Endometrial microvascular endothelial cells (primary cell): ENCODE data around the gene DENND5A. TPM values are rescaled to one million over a fixed set of nuclear protein-coding genes. Genes with fewer than 3 reads are reported as not detected.

ENCODE experiments used
- in situ Hi-C: cut with HindIII; loops from 2 replicates; pipeline ENCODE4 v1.10.0; 2017; ENCODE audit warnings: low sequenced_read_pairs, low pct_unique_long_range_greater_than_20kb; ENCODE audit errors: inconsistent ontology term
- total RNA-seq: library from RNA; depleted of rRNA; stranded (reverse); fragments of >200 nt; gene quantifications from one replicate; pipeline ENCODE4 v1.2.3, GENCODE V29; 2015; ENCODE audit errors: inconsistent ontology term

Gene DENND5A
- total RNA-seq, 1 donor from 2014 or later, result 86.0 TPM

DNA sequence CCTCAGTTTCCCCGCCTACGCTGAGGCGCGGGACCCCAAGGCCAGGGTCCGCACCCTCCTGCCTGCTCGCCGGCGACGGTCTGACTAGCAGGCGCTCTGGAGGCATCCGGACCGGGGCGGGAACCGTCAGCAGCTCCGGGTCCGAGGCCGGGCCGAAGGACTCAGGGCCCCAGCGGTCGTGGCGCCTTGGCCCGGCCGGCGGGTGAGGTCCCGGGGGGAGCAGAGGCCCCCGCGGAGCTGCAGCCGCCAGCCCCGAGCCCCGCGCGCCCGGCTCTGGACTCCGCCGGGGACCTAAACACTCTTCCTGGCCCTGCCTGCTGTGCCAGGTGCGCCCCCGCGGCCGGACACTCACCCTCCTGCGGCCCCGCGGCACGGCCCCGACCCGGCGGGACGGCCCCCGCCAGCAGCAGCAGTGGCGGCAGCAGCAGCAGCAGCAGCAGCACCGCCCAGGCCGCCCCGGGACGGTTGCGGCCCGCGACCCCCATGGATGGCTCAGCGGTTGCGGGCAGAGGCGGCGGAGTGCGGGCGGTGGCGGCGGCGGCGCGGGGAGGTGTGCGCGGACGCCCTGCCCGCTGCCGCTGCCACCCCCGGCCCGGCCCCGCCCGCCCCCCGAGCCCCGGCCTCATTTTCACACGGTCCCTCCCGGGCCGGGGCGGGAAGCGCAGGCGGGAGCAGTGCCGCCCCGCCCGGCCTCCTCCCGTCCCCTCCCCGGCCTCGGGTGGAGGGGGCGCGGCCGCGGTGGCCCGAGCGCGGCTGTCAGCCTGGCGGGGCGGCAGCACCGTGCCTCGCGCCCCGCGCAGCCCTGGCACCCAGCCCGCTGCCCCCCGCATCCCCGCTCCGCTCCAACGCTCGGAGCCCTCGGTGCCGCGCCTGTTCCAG is 173.9 kb downstream of the DENND5A start, which contains the start of gene SCUBE2:
Gene SCUBE2, minus strand, starts transcription at position 556 of the 879 bp plus-strand sequence. Its CDS starts 71 bp downstream, at position 485.
- in situ Hi-C loops, result no loop called here

DNA sequence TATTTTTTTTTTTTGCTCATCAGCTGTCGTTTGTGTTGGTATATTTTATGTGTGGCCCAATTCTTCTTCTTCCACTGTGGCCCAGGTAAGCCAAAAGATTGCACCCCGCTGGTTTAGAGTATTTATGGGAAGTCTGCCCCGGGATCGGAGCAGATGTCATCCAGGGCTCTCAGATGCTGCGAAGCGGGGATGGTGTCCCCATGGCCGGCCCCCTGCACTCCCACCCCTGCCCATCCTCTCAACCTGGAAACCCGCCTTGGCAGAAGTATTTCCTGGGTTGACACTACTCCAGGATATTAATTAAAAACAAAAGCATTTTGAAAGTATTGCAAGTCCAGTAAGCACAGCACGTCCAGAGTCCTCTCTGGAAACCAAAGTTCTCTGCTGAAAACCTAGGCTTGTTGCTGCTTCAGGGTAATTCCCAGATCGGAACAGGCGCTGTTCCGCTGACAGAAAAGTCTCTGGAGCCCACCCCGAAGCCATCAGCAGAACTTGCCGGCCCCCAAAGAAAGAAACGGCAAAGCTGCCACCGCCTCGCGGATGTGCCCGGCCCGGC is 174.6 kb downstream of the DENND5A start:
- in situ Hi-C loops, result no loop called here

DNA sequence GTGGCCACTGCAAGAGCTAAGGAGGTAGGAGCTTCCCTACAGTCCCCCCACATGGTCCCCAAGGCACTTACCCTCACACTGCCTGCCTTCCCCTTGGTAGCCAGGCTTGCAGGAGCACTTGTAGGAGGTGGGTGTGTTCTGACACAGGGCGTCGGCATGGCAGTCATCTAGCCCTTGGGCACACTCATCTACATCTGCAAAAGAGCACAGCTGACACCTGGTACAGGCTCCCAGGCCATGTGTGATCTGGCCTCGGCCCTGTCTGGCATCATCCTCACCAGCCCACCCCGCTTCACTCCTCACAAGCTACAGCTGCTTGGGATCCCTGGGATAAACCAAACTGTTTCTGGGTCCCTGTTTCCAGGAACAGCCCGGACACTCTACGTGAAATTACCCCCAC is 175.5 kb downstream of the DENND5A start:
- in situ Hi-C loops, result no loop called here

DNA sequence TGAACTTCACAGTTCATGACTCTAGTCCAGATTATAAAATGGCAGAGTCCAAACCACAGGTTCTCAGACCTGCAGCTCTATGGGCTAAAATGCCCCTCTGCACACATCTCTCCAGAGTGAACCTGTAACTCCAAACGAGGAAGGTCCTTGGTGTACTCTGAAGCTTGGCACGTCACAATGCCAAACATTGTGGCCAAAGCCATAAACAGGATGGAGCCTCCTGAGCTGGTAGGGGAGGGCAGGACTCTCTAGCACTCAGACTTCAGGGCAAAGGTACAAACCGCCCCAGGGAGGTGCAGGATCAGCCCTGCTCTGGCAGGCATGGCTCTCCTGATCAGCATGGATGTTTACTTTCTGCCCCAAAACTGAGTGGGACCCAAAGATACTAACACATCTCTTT is 176.1 kb downstream of the DENND5A start:
- in situ Hi-C loops, result no loop called here

Other genes starting within 250 kb of the DENND5A start
- gene SCUBE2, start 173.8 kb downstream of the DENND5A start, total RNA-seq, result not detected
- 24.4 TPM for gene TMEM41B, start 49.2 kb upstream of the DENND5A start, total RNA-seq
- gene IPO7, start 119.3 kb upstream of the DENND5A start, total RNA-seq, result 99.4 TPM
- 17.7 TPM for gene ZNF143, start 195.7 kb upstream of the DENND5A start, total RNA-seq